NCI-H1105 treated with DMSO at 0.1 percent for 48 hours (cell line): Measurements from ENCODE around the gene TDO2.
"Not testable (repeated sequence)": the region's sequence is repeated elsewhere in the genome, so short reads cannot be mapped to it uniquely, and the experiment has no call there.

Experiments used
- DNase-seq: peaks from one replicate; lab custom pipeline; 2025; lab: John Stamatoyannopoulos, UW

TDO2 gene

GRCh38 chr4:155907556-155907955 lies 4.1 kb downstream of the TDO2 start:
- DNase-seq: no peak

DNA sequence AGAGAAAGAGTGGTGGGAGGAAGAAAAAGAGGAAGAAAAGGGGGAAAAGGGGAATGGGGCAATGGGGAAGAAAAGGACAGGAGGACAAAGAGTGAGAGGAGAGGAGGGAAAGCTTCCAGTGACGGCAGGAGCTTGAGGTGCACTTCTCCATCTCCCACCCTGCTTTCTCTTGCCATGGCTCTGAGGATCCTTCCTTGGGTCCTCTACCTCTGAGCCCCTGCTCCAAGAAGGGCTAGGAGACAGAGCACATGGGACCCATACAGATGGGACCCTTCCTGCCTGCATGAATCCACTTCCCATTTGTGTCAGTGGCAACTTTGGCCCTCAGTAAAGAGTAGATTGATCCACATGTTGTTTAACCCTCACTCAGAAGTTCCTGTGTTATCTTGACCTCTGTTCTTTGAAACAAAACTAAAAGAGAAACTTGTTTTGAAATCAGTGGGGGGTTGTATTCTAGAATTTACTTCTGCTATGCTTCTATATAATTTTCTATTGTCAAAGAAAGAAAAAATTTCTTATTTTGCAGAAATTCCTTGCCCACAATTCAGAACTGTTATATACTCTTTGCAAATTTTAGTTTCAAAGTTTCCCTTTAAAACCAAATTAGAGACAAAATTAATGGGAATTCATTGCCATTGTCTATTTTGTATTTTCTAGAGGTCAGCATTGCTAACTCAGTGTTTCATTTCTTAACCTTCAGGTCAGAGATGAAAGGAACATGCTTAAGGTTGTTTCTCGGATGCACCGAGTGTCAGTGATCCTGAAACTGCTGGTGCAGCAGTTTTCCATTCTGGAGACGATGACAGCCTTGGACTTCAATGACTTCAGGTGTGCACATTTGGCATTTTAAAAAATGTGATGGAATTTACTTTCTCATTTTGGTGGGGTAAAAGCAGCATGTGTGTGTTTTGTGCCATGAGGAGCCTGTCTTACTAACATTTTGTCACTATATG lies 5.0 kb downstream of the TDO2 start:
- DNase-seq: no peak

- DNase-seq: no peak
Measured at GRCh38 chr4:155909615-155910226, 6.2 kb downstream of the TDO2 start.

- no peak for DNase-seq
Measured at GRCh38 chr4:155911905-155912304, 8.4 kb downstream of the TDO2 start.

- DNase-seq: no peak
Measured at GRCh38 chr4:155914782-155915181, 11.3 kb downstream of the TDO2 start.

- DNase-seq: no peak
Measured at GRCh38 chr4:155921597-155921996, 18.1 kb downstream of the TDO2 start.

GRCh38 chr4:155924637-155925036 lies 21.1 kb downstream of the TDO2 start:
- DNase-seq: no peak

- no peak for DNase-seq
Measured at GRCh38 chr4:155929833-155930232, 26.3 kb downstream of the TDO2 start.

- no peak for DNase-seq
Measured at GRCh38 chr4:155930330-155930729, 26.8 kb downstream of the TDO2 start.

DNA sequence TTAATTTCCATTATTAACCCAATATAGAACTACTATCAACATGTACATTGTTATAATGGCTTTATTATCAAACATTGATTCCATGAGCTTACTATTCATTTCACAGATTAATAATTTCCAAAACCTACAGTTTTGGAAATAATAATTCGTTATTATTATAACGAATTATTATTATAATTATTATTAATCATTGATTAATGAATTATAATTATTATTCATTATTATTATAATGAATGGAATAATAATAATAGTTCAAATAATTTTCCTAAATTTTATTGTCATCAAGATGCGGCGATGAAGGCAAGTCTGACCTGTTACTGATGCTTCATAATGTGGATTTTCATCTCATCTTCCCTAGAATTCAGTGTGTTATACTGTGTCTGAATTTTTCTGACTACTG lies 28.1 kb downstream of the TDO2 start:
- DNase-seq: no peak

- not testable (repeated sequence) for DNase-seq
Measured at GRCh38 chr4:155934634-155935033, 31.1 kb downstream of the TDO2 start.

GRCh38 chr4:155935389-155935986 lies 32.0 kb downstream of the TDO2 start:
- DNase-seq: no peak

DNA sequence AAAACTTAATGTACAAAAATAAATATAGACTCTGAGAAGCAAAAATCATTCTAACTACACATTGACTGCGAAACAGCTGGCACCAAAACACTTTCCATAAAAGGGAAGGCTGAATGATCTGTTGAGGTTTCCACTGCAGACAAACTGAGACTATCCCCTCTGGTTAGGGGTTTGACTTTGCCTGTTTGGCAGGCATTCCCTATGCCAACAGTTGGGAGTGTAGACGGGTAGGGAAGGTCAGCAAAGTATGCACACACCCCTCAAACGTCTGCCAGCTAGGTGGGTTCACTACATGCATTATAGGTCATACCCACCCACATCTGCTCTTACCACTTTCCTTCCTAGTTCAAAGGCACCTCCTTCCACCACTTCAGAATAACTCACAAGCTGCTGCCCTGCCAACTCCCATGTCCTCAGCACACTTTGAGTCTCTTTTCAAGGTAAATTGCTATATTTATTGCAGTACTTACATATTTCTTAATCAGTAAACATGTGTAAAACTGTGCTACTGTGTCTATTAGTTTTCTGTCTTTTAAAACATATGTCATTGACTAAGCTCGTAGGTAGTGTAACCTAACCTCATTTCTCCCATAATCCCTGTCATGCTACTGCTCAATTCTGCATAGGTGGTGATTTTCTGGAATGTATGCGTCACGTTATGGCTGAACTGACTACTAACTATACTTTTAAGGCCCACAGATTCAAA lies 37.7 kb downstream of the TDO2 start:
- DNase-seq: no peak

DNA sequence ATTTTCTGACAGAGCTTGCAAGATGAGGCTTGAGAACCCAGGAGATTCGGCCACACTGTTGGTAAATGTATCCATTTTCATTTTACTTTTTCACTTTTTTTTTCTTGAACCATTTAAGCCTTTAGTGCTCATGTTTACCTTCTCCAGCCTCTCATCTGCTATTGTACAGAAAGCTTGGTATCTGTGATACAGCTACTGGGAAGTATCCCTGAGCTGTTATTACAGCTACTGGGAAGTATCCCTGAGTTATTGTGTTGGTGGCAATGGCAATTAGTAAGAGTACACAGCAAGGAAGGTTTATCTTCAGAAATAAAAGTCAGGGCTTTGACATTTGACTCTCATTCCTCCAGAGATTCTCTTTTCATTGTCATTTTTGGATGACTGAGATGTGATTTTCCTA lies 38.3 kb downstream of the TDO2 start:
- DNase-seq: no peak

- no peak for DNase-seq
Measured at GRCh38 chr4:155943605-155944291, 40.3 kb downstream of the TDO2 start.

- DNase-seq: no peak
Measured at GRCh38 chr4:155944516-155944915, 41.0 kb downstream of the TDO2 start.

GRCh38 chr4:155946486-155946885 lies 43.0 kb downstream of the TDO2 start:
- peak; percentile 74 for DNase-seq

GRCh38 chr4:155948541-155948940 lies 45.0 kb downstream of the TDO2 start:
- no peak for DNase-seq

DNA sequence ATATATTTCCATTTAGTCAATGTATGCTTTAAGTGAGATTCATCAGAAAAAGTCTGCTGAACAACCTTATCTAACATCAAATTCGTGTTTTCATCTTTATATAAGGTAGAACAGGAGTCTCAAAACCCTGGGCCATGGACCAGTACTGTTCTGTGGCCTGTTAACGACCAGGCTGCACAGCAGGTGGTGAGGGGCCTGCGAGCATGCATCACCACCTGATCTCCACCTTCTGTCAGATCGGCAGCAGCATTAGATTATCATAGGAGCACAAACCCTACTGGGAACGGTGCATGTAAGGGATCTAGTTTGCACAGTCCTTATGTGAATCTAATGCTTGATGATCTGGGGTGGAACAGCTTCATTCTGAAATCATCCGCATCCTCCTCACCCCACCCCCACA lies 47.0 kb downstream of the TDO2 start:
- no peak for DNase-seq

DNA sequence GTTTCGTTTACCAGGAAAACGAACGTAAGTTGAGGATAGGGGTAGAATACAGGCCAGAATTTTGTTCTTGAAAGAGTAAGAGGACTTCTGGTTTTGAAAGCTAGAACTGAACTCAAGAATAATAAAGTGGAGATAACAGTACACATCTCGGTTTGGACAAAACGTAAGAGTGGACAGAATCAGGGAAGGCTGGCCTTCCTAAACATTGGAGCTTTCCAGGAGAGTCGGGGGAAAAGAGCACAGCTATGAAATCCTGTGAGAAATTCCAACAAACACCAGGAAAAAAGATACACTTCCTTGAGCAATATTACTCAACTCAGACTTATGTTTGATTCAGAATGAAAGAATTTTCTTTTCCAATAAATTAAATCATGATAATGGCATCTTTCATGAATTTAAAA lies 49.0 kb downstream of the TDO2 start:
- DNase-seq: no peak

GRCh38 chr4:155953151-155954117 lies 49.9 kb downstream of the TDO2 start, which contains the start of gene CTSO:
CTSO (minus strand) TSS chr4:155953866; CDS start chr4:155953847, 19 bp downstream.
- peak; percentile 55 for DNase-seq
